GM19468 (cell line): ENCODE data around the gene COPS7A.

ENCODE experiments used
- ATAC-seq: cut with Tn5 transposase; IDR thresholded peaks from one replicate; pipeline ENCODE4 v1.9.1; 2021; ENCODE audit warnings: mild to moderate bottlenecking, moderate library complexity, moderate number of reproducible peaks; ENCODE audit not compliant: unreplicated experiment; ENCODE audit errors: extremely low read depth

The COPS7A gene, protein sequence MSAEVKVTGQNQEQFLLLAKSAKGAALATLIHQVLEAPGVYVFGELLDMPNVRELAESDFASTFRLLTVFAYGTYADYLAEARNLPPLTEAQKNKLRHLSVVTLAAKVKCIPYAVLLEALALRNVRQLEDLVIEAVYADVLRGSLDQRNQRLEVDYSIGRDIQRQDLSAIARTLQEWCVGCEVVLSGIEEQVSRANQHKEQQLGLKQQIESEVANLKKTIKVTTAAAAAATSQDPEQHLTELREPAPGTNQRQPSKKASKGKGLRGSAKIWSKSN

DNA sequence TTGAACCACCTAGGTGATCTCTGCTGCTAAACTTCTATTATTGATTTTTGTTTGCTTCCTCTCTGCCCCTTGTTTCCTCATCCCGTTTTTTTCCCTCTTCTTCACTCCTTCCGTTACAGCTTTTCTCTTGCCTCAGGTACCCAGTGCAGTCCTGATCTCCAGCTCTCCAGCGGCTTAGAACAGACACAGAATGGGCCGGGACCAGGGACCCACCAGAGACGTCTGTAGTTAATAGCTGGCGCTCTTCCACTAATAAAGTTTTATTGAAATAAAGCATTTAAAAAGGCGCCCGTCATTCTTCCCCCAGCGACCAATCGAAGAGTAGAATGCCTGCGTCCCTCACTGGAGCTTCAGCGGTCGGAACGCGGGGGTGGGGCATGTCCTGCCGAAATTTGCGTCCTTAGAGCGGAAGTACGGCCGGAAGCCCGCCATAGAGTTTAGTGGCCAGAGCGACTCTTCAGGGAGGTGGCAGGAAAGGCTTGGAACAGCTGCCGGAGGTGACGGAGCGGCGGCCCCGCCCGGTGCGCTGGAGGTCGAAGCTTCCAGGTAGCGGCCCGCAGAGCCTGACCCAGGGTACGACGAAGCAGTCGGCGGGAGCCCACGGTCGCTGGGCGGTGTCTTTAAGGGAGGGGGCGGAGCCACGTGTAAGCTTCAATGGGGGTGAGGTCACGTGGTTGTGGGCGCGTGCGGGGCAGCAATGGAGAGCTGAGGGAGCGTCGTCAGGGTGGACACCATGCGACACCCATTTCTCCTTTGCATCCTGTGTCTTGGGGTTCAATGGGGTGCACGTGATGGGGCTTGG, at the start of gene COPS7A:
TSS of gene COPS7A (plus strand) at position 440 of the 802 bp plus-strand sequence. CDS start 611 bp downstream, outside the sequence.
- ATAC-seq: peak; percentile 77

GRCh38 chr12:6676962-6677361, 46.9 kb upstream of the COPS7A start:
- no peak for ATAC-seq

DNA sequence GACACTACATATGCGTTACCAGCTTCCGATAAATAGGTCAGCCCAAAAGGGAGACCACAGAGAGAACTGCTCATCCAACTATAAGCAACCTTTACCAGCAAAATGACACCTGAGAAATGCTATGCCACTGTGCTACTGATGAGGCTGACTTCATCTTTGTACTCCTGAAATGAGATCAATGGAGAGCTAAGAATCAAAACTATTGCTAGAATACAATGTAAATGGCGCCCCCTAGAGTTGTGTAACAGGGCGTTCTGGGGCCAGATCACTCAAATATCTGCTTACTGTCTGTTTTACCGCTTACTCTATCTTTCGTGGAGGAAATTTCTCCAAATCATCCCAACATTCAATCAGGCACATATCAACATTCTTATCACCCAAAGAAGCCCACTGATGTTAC, 39.2 kb upstream of the COPS7A start:
- ATAC-seq: no peak

DNA sequence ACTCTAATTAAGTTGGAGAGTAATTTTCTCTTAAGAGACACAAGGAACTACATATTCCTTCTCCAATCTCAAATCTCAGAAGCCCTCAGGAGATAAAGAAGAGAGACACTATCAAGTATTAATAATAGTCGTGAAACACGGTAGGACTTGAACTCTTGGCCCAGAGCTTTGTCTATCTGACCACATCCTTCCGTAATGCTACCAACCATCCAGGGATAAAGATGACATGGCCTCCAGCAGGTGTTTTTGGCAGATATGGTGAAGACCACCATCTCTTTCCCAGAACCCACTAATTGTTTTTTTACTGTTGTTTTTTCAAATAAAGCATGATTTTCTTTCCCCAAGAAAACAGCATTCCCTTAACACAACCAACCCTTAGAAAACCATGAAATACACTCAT, 38.0 kb upstream of the COPS7A start:
- ATAC-seq: no peak

GRCh38 chr12:6688543-6688998, 35.3 kb upstream of the COPS7A start:
- ATAC-seq: no peak

DNA sequence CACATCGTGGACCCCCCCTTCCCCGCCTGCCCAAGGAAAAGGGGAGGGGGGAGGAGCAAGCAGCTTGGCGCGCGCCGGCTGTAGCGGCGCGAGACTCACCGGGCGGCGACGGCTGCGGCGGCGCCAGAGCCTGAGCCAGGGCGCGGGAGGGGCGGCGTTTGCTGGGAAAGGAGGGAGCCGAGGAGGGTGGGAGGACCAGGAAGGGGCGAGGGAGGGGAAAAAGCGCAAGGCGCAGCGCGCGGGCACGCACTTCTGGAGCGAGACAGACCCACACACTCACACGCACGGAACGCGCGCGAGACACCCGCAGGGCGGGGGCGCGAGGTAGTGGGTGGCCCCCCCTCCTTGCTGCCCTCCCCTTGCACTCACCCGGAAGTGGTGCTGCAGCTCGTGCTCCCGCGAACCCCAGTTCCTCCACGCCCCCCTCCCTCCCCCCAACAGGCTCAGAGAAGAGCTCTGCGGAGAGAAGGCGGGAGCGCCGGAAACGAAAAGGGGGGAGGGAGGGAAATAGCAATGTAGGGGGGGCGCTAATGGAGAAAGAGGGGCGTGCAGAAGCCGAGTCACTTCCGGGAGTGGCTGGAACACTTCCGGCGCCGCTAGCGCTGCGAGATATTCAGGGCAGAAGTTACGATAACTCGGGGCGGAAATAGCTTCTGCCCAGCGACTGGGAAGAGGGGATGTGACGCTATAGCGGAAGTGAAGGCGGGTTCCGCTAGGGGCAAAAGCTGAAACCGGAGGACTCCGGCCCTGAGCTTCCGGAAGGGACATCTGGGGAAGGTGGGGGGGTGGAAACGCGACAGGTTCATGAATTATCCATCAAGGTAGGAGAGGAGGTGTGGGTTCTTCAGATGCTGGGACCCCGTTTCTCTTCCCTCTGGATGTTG, 34.6 kb upstream of the COPS7A start, which contains the start of gene ZNF384:
TSS of gene ZNF384 (minus strand) at position 377 of the 884 bp plus-strand sequence. CDS start 9,855 bp downstream, outside the sequence.
- ATAC-seq: peak; percentile 79

- ATAC-seq: no peak
Measured at GRCh38 chr12:6691473-6691872, 32.4 kb upstream of the COPS7A start.

DNA sequence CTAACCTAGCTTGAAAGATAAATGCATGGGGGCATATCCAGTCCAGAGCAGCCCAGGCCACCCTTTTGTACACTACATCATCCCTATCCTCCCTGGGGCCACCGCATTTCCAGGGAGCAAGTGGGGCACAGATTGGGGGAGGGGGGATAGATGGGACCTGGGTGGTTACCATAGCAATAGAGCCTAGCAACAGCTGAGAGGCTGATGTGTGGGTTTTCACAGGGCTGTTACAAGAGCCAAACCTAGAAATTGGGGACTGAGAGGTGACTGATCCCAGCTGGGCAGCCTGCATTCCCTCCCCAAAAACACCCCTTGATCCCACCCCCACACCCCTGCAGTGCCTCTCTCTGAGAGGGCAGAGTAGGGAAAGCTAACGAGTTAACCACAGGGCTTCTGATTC, 31.0 kb upstream of the COPS7A start:
- ATAC-seq: no peak

GRCh38 chr12:6693832-6694355, 30.0 kb upstream of the COPS7A start:
- no peak for ATAC-seq

DNA sequence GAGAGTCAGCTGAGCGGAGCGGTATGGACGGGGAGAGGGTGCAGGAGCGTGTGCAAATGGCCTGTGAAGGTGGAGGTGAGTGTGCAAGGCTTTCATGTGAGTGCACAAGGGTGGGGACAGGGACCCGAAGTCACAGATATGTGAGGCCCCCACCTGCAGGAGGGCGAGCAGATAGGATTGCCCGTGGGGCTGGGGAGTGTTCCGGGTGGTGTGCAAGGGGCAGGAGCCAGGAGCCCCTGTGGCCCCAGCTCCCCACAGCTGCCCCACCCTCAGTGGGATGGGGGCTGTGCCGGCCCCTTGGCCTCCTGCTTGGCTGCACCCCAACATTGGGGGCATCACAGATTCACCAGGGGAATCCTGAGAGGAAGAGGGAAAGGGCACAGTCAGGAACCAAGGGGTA, 29.1 kb upstream of the COPS7A start:
- ATAC-seq: no peak

- ATAC-seq: no peak
Measured at GRCh38 chr12:6695313-6696045, 28.4 kb upstream of the COPS7A start.

DNA sequence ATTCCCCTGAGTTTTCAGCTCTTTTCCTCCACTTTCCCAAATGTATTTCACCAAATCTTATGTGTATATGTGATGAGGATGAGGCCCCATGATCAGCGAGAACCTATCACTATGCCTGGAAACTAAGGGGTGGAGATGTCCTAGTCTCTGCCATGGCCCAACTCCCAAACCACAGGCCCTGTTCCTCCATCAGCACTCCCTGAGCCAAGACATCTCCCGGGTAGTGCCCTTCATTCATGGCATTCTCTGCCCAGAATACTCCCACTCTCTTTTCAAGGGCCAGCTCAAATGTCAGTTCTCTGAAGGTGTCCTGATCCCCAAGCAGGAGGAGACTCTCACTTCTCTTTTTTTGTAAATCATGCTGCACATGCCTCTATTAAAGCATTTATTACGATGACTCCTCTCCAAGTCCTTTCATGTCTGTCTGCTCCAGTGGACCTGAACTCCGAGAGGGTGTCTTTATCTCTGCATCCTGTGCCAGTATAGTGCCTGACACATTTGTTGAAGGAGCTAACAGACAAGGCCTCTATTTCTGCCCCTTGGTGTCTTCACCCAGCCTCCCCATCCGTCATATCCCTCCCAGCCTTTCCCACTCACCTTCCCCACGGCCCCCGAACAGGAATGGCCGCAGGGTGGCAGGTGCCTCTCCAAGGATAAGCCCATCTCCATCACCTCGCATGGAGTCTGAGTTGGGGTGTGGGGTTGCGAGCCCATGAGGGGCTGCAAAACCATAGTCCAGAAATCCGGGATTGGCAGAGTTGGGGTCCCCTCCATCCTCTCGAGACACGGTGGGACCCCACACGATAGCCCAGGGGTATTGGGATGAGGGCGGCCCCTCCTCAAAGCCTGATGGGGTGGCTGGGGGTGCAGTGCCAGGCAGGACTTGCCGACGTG, 26.9 kb upstream of the COPS7A start:
- ATAC-seq: no peak

- no peak for ATAC-seq
Measured at GRCh38 chr12:6697584-6698351, 26.1 kb upstream of the COPS7A start.

DNA sequence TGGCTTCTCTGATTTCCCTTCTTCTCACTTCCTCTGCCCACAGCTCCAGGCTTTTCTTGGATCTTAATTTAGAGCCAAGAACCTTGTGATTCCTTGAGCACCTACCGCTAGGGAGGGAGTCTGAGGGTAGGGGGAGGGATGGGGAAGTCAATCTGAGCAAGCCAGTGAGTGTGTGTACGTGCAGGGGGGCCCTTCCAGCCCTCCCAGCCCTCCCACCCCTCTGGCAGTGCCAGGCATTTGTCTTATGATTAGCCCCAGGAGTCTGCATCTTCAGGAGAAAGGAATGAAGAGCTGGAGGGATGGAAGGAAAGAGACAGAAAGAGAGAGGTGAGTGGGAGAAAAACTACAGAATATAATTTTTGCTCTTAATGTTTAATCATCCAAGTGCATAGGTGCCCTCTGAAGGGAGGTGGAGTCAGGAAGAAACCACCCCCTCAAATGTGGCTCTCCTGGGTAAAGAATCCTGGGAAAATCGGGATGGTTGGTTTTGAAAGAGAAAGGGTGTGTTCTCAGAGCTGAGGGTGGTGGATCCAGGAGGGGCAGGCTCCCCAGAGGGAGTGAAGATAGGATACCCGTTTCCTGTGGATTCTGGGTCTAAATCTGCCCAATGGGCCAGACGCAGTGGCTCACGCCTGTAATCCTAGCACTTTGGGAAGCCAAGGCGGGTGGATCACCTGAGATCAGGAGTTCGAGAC, 25.3 kb upstream of the COPS7A start:
- ATAC-seq: no peak

GRCh38 chr12:6699259-6699988, 24.4 kb upstream of the COPS7A start:
- no peak for ATAC-seq

GRCh38 chr12:6699989-6700645, 23.7 kb upstream of the COPS7A start:
- no peak for ATAC-seq
